ENCODE data around the gene RBFOX1. TPM values are rescaled to one million over a fixed set of nuclear protein-coding genes. Genes with fewer than 3 reads are reported as not detected.

The RBFOX1 gene
- total and polyA plus RNA-seq, 2 donors from 2014 or later, result 0.24 to 0.66 TPM

GRCh38 chr16:7744546-7745264 is 412.1 kb downstream of the RBFOX1 start:
- H3K27ac ChIP-seq (ENCODE audit: low read depth in 2 of 2, low read length in 2 of 2), result no peak overlapping the region
- H3K27me3 ChIP-seq (ENCODE audit: control insufficient read depth, insufficient read depth, low read length), result no peaks in the 10 kb centered on the region
- no peak overlapping the region for H3K4me3 ChIP-seq (ENCODE audit: low read length in 3 of 3)
- H3K9me3 ChIP-seq (ENCODE audit: control insufficient read depth in 2 of 3, insufficient read depth in 1 of 3, low read length in 3 of 3), result no peaks in the 10 kb centered on the region
- no peak for TF ChIP-seq CTCF (IDR thresholded peaks at IDR 0.05; ENCODE audit: borderline replicate concordance, extremely low read depth, insufficient read depth)
- H3K9ac ChIP-seq (ENCODE audit: low read length in 3 of 3), result no peak overlapping the region
- no peaks in the 10 kb centered on the region for H3K4me1 ChIP-seq (ENCODE audit: control insufficient read depth in 2 of 3, insufficient read depth in 2 of 3, low read depth in 1 of 3, low read length in 3 of 3)
- FAIRE-seq, result no peak
- peak in 1 of 5 donors; percentile 21 for DNase-seq
- no peaks in the 10 kb centered on the region for H3K36me3 ChIP-seq (ENCODE audit: control insufficient read depth in 2 of 3, insufficient read depth in 3 of 3, low read length in 3 of 3)
- intact Hi-C loops (cut with DNase I), result no loop called here

GRCh38 chr16:7745276-7745675 is 412.6 kb downstream of the RBFOX1 start:
- DNase-seq (no peak), FAIRE-seq (no peak)
- Histone ChIP-seq H3K9me3 (ENCODE audit: control insufficient read depth in 2 of 3, insufficient read depth in 1 of 3, low read length in 3 of 3) (no peaks in the 10 kb centered on the region), H3K27me3 (ENCODE audit: control insufficient read depth, insufficient read depth, low read length) (no peaks in the 10 kb centered on the region), H3K9ac (ENCODE audit: low read length in 3 of 3) (no peak overlapping the region), H3K4me3 (ENCODE audit: low read length in 3 of 3) (no peak overlapping the region), H3K4me1 (ENCODE audit: control insufficient read depth in 2 of 3, insufficient read depth in 2 of 3, low read depth in 1 of 3, low read length in 3 of 3) (no peaks in the 10 kb centered on the region), H3K36me3 (ENCODE audit: control insufficient read depth in 2 of 3, insufficient read depth in 3 of 3, low read length in 3 of 3) (no peaks in the 10 kb centered on the region), H3K27ac (ENCODE audit: low read depth in 2 of 2, low read length in 2 of 2) (no peak overlapping the region)
- no peak for TF ChIP-seq CTCF (IDR thresholded peaks at IDR 0.05; ENCODE audit: borderline replicate concordance, extremely low read depth, insufficient read depth)
- intact Hi-C loops (cut with DNase I), result no loop called here

GRCh38 chr16:7746941-7747340 is 414.3 kb downstream of the RBFOX1 start:
- Histone ChIP-seq H3K27me3 (ENCODE audit: control insufficient read depth, insufficient read depth, low read length) (no peaks in the 10 kb centered on the region), H3K36me3 (ENCODE audit: control insufficient read depth in 2 of 3, insufficient read depth in 3 of 3, low read length in 3 of 3) (no peaks in the 10 kb centered on the region), H3K4me1 (ENCODE audit: control insufficient read depth in 2 of 3, insufficient read depth in 2 of 3, low read depth in 1 of 3, low read length in 3 of 3) (no peaks in the 10 kb centered on the region), H3K9ac (ENCODE audit: low read length in 3 of 3) (no peak overlapping the region), H3K4me3 (ENCODE audit: low read length in 3 of 3) (no peak overlapping the region), H3K27ac (ENCODE audit: low read depth in 2 of 2, low read length in 2 of 2) (no peak overlapping the region), H3K9me3 (ENCODE audit: control insufficient read depth in 2 of 3, insufficient read depth in 1 of 3, low read length in 3 of 3) (no peaks in the 10 kb centered on the region)
- TF ChIP-seq CTCF (IDR thresholded peaks at IDR 0.05; ENCODE audit: borderline replicate concordance, extremely low read depth, insufficient read depth), result no peak
- intact Hi-C loops (cut with DNase I), result no loop called here
- no peak for FAIRE-seq
- no peak for DNase-seq

- Histone ChIP-seq H3K4me3 (ENCODE audit: low read length in 3 of 3) (no peak overlapping the region), H3K9me3 (ENCODE audit: control insufficient read depth in 2 of 3, insufficient read depth in 1 of 3, low read length in 3 of 3) (no peaks in the 10 kb centered on the region), H3K27me3 (ENCODE audit: control insufficient read depth, insufficient read depth, low read length) (no peaks in the 10 kb centered on the region), H3K27ac (ENCODE audit: low read depth in 2 of 2, low read length in 2 of 2) (no peak overlapping the region), H3K4me1 (ENCODE audit: control insufficient read depth in 2 of 3, insufficient read depth in 2 of 3, low read depth in 1 of 3, low read length in 3 of 3) (no peaks in the 10 kb centered on the region), H3K9ac (ENCODE audit: low read length in 3 of 3) (no peak overlapping the region), H3K36me3 (ENCODE audit: control insufficient read depth in 2 of 3, insufficient read depth in 3 of 3, low read length in 3 of 3) (no peaks in the 10 kb centered on the region)
- intact Hi-C loops (cut with DNase I), result no loop called here
- FAIRE-seq (no peak), DNase-seq (no peak)
- TF ChIP-seq CTCF (IDR thresholded peaks at IDR 0.05; ENCODE audit: borderline replicate concordance, extremely low read depth, insufficient read depth), result no peak
These were observed 415.9 kb downstream of the RBFOX1 start for GRCh38 chr16:7748522-7748921.
